Tibial nerve (tissue), 4 donors: ENCODE measurements around the gene MAPK8IP1.
A peak's percentile ranks its signal among the peaks of the same experiment; 100 is the strongest.

Source experiments
- CTCF ChIP-seq, 5 experiments: fragments of 200-600 bp in 3 of 5; fragments of 450-650 bp in 2 of 5; sonication (generic) in 3 of 5; IDR thresholded peaks; one replicate each; pipeline ENCODE4 v1.5.1; 2016 to 2019; ENCODE audit warnings: antibody characterized with exemption in 5 of 5, mild to moderate bottlenecking in 3 of 5, moderate library complexity in 2 of 5
- EP300 ChIP-seq, 2 donors: sonication (generic); formaldehyde crosslinking; IDR thresholded peaks; one replicate each; pipeline ENCODE4 v1.6.1; 2017; ENCODE audit warnings: antibody characterized with exemption in 2 of 2, mild to moderate bottlenecking in 1 of 2
- POLR2A ChIP-seq, 2 donors: fragments of 450-650 bp; IDR thresholded peaks; one replicate each; pipeline ENCODE4 v1.6.1; 2017; ENCODE audit warnings: antibody characterized with exemption in 2 of 2, mild to moderate bottlenecking in 2 of 2, moderate library complexity in 2 of 2

GRCh38 chr11:45853332-45854219 is 31.9 kb upstream of the MAPK8IP1 start:
- TF ChIP-seq CTCF (IDR thresholded peaks at IDR 0.05) (no peak), POLR2A (IDR thresholded peaks at IDR 0.05) (peak in 1 of 2 donors; percentile 28), EP300 (IDR thresholded peaks at IDR 0.05) (peak; percentile 40 to 68)
